Measurements from ENCODE around the gene UBAP1L.
"Not testable (repeated sequence)": the region's sequence is repeated elsewhere in the genome, so short reads cannot be mapped to it uniquely, and the experiment has no call there.

The UBAP1L gene

DNA sequence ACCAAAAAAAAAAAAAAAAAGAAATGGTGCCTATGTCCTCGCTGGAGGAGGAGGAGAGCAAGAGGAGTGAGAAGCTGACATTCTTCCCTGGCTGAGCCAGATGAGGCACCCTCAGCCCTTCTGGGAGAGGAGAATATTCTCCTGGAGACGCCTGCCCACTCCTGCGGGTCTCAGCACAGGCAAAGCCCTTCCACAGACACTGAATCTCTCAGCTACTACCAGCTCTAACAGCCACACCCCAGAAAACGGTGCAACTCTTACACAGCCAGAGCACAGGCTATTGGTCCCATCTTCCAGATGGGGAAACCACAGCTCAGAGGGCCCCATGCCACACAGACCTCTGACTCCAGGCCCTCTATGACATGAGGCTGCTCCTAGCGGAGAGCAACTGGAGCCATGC is 52.9 kb downstream of the UBAP1L start:
- no peak for DNase-seq

DNA sequence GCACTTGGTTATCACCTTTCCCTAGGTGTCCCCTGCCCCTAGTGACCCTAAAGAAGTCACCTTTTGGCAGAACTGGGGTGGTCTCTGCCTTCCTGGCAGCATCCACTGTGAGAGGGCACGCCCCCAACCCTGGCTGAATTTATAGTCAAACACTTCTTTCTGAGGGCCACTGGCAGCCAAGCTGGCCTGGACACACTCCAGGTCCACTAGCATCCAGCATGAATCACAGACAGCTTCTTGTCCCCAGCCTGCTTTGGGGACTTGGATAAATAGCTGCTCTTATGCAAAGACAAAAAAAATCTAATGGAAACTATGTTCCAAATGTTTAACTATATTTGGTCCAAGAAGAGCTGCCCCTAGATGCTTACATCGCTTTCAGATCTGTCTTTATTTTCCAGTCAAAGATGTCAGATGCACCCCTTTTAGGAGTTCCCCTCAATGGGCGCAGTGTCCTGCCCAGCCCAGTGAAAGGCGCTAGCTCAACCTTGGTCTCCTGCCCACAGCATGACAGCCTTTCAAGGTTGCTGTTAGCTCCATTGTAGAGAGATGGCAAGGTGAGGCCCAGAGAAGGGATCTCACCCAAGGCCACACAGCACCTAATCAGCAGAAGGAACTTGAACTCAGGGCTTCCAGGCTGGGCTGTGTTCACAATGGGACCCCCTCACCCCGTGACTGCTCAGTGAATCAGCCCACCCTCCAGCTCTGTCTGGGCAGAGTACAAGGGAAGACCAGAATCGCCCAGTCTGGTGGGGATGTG is 54.2 kb downstream of the UBAP1L start:
- no peak for DNase-seq

GRCh38 chr15:65059931-65060596 is 54.9 kb downstream of the UBAP1L start:
- DNase-seq, result no peak

GRCh38 chr15:65059369-65059750 is 55.6 kb downstream of the UBAP1L start:
- no peak for DNase-seq

DNA sequence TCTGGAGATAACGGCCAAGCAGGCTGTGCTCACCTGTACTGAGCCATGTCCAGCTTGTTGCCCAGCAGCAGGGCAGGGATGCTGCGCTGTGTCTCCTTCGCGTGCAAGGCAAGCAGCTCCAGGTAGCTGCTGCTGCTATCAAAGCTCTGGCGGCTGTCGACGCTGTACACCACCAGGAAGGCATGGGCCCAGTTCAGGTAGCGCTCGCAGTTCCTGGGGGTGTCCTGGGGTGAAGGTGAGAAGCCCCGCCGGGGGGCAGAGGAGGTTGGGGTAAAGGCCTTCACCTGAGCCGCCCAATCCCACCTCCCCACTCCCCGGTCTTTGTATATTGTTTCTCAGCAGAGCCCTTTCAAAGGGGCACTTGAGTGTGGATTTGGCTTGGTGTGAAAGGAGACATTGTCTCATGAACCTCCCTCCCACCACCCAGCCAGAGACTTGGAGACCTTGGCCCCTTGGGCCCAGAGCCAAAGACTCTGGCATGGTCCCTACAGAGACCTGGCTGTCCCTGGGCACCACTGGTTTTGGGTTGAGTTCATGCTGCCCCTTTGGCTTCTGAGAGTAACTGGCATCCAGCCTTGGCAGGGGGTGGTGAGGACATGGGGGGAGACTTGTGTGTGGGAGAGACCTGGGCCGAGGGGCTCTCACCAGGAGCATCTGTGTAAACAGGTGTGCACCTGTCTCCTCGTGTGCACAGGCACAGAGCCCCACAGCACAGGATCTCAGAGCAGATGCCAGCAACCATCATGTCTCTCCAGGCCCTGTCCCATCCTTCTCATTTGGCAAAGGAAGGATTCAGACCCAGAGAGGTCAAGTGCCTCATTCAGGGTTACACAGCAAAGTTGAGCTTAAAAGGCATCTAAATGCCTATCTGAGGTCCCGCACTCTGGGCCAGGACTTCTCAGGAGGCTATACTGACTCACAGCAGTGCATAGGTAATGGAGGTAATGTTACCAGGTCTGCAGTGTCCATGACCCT is 56.3 kb downstream of the UBAP1L start:
- DNase-seq, result no peak

DNA sequence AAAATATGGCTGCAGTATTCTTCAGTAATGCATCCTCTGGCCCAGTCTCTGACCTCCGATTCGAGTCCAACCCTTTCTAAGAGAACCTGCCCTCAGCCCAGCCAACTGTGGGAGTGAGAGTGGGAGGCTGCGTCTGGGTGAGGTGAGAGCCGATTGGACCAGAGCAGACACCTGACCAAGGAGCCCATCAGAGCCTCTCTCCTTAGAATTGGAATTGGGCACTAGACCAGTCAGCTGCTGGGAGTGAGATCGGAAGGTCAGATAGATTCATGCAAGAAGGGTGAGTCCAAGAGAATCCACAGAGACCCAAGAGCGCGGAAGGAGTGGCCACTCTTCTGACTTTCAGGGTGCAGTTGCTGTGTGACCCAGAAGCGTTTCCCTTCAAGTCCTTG is 57.5 kb downstream of the UBAP1L start:
- DNase-seq, result no peak

DNA sequence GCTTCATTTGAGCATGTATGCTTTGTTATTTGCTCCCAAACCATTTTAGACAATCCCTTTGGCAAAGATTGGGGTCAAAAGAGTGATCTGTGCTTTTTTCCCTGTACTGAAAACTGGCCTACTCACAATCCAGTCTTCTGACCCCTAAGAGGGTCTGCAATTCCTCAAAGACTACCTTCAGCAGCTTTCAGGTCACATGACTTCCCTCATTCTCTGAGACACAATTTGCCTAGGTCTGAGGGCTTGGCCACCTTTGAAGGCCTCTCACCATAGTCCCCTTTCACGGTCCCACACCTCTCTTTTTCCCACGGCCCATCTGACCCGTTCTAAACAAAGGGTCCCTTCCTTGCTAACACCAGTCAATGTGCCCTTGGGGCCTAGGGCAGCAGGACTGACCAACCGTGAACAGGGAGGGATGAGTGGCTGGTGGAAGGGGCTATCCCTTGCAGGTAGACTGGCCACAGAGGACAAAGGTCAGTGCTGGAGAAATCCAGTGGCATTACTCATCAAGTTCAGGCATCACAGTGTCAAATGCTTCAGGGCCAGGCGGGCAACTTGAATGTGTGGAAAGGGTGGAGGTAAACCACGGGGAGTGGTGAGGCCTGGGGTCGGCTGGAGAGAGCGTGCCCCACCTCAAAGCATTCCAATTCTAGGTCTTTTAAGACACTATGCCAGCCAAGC is 58.0 kb downstream of the UBAP1L start:
- DNase-seq, result no peak

DNA sequence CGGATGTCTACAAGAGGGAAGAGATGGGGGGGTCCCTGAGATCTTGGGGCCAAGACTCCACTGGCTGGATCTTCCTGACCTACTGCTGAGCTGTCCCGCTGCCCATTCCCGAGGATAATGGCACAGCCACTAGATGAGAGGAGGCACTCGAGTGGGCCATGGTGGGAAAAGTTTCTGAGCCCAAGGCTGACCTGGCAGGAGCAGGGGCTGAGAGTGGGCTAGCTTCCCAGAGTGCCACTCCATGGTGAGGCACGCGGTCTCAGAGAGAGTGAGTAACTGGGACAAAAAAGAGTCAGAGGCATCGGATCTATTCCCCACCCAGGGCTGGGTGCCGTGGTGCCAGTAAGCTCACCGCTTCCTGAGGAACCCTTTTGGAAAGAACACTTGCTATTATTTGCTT is 58.9 kb downstream of the UBAP1L start:
- no peak for DNase-seq

- no peak for DNase-seq
Measured at GRCh38 chr15:65055201-65055870, 59.7 kb downstream of the UBAP1L start.

GRCh38 chr15:65054333-65055200 is 60.4 kb downstream of the UBAP1L start:
- peak; percentile 16 to 29 for DNase-seq

- DNase-seq, result no peak
Measured at GRCh38 chr15:65052956-65053355, 62.0 kb downstream of the UBAP1L start.

GRCh38 chr15:65051266-65051665 is 63.7 kb downstream of the UBAP1L start:
- DNase-seq, result no peak

DNA sequence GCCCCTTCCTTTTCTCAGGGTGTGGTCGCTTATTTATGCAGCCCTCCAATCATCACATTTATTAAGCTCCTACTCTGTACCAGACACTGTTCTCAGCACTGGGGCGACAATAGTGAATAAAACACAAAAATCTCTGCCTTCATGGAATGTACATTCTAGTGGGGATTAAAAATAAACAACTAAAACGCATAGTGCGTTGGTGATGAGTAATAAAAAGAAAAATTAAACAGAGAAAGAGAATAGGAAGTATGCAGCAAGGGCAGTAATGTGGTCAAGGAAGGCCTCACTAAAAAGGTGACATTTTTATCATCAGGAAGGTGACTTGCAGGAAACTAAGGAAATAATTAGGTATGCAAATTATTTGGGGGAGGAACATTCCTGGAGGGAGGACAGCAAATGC is 64.7 kb downstream of the UBAP1L start:
- no peak for DNase-seq

DNA sequence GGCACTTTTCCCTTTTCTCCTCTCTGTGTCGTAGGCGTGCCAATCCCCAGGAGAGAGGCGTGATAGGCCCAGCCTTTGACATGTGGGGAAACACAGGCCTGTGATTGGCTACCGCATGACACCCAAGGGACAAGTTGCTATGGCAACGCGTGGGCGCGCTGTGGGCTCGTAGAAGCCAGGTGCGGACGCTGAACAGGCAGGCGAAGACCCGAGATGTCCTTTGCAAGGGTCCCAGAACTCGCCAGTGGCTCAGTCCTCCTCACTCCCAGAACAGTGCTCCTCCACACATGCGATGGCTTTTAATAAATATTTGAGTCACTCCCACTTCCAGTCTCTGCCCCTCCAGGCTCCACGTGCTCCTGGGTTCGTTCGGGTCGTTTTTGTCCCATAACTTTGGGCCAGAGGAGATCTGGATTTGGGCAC is 65.6 kb downstream of the UBAP1L start:
- DNase-seq, result peak; percentile 23 to 27

GRCh38 chr15:65048241-65048640 is 66.8 kb downstream of the UBAP1L start:
- DNase-seq, result no peak

DNA sequence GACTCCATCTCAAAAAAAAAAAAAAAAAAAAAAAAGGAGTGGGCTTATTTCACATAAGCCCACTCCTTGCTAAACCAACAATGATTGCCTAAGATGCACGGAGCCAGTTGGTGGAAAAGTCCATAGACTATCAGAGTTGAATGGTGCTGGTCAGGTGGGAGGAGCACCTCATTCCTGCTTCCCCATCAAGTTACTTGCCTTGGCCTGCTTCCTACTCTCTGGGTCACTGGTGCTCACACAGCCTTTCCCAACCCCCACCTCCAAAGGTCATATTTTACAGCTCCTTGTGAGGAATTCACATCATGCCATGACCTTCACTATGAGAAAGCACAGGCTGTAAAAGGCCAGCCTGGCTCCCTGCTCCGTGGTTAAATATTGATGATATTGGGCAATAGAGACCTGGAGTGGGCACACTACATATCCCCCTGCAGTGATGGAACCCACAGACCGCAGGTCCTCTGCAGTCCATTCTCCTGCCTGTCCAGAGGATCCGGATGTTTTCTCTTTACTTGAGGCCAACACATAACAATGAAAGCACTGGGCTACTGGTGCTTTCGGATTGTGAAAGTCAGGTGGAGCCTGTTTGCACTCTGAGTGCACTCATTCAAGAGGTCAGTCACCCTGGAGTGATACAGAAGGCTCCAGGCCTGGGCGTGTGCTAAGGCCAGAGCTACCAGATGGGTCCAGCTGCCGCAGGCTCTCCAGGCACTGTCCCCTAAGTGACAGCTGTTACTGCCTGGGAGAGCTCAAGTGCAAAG is 70.1 kb downstream of the UBAP1L start, which contains the start of gene SLC51B:
Gene SLC51B (plus strand): TSS at position 664 of the 758 bp plus-strand sequence. CDS start 4,618 bp downstream, outside the sequence.
- no peak for DNase-seq

GRCh38 chr15:65044218-65044617 is 70.8 kb downstream of the UBAP1L start:
- not testable (repeated sequence) for DNase-seq

- DNase-seq, result no peak
Measured at GRCh38 chr15:65042776-65043327, 72.1 kb downstream of the UBAP1L start.
